ENCODE measurements around the gene RASSF8. TPM values are rescaled to one million over a fixed set of nuclear protein-coding genes. Genes with fewer than 3 reads are reported as not detected.
A peak's percentile ranks its signal among the peaks of the same experiment; 100 is the strongest.

The RASSF8 gene
- total RNA-seq, 2 experiments from 2014 or later: not detected

DNA sequence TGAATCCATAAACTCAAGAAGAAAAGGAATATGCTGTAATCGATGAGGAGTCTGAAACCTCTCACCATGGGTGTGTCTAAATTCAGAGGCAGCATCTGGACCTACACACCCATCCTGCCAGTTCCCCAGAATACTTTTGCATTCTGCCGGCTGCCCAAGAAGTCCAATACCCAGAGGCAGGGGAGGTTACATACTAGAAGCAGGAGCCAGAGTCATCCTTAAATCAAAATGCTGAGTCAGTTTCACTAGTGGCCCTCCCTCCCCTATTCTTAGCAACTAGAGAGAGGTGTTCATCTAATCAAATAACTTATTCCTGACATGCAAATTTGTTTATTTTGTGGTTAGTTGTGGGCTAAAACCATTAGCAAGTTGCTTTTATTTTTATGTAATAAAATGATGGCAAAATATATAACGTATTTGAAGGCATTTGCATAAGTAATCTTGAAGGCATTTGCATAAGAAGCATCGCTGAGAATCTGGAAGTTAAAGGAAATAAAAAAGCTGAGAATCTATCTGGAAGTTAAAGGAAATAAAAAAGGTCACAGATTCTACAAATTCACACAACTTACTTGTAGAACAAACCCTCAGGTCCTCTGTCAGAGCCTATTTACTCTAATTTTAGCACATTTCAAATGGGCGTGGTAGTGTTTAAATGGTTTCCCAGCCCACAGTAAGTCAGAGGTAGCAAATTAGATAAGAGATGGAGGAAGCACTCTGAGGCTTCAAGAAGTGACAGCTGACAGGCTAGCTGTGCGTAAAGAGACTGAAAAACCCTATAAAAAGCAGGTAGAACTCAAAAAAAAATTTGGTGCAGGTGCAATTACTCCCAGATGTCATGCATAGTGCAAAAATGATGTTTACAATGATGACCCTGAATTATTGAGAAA, 158.6 kb downstream of the RASSF8 start:
- ChIA-PET POLR2A (interaction anchor here (0.9 to 1.0 kb wide), 2 partner anchors 9 to 10 kb away, joined by 3 read pairs; no protein-coding TSS in a partner anchor), CTCF (ENCODE audit: unreplicated experiment) (no interaction called here)
- no peak overlapping the region for H3K4me3 ChIP-seq (ENCODE audit: low read depth, low read length, poor library complexity, severe bottlenecking)
- no peaks in the 10 kb centered on the region for H3K4me1 ChIP-seq (ENCODE audit: insufficient read depth, low read length, poor library complexity, severe bottlenecking)
- H4K20me1 ChIP-seq (ENCODE audit: insufficient read depth, low read length): no peaks in the 10 kb centered on the region
- no peaks in the 10 kb centered on the region for H3K9me2 ChIP-seq (ENCODE audit: insufficient read depth, low read length)
- no peak overlapping the region for H3K27ac ChIP-seq (ENCODE audit: low read depth, low read length, poor library complexity, severe bottlenecking)
- BruUV-seq (replicated peaks): no TSS peak
- TF ChIP-seq, protein P1, sequence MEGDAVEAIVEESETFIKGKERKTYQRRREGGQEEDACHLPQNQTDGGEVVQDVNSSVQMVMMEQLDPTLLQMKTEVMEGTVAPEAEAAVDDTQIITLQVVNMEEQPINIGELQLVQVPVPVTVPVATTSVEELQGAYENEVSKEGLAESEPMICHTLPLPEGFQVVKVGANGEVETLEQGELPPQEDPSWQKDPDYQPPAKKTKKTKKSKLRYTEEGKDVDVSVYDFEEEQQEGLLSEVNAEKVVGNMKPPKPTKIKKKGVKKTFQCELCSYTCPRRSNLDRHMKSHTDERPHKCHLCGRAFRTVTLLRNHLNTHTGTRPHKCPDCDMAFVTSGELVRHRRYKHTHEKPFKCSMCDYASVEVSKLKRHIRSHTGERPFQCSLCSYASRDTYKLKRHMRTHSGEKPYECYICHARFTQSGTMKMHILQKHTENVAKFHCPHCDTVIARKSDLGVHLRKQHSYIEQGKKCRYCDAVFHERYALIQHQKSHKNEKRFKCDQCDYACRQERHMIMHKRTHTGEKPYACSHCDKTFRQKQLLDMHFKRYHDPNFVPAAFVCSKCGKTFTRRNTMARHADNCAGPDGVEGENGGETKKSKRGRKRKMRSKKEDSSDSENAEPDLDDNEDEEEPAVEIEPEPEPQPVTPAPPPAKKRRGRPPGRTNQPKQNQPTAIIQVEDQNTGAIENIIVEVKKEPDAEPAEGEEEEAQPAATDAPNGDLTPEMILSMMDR (conservative IDR thresholded peaks at IDR 0.05; ENCODE audit: low read length): no peak
- no peak for TF ChIP-seq EZH2phosphoT487 (IDR thresholded peaks at IDR 0.05; ENCODE audit: borderline replicate concordance, low read depth, low read length)
- no peaks in the 10 kb centered on the region for H3K36me3 ChIP-seq (ENCODE audit: insufficient read depth, low read length)
- H3K79me2 ChIP-seq (ENCODE audit: insufficient read depth, low read depth, low read length): no peaks in the 10 kb centered on the region
- no peaks in the 10 kb centered on the region for H3K9me3 ChIP-seq (ENCODE audit: low read length)
- no peak overlapping the region for H2AFZ ChIP-seq (ENCODE audit: low read length)
- H3K4me2 ChIP-seq (ENCODE audit: low read length): no peak overlapping the region
- intact Hi-C loops (cut with micrococcal nuclease; ENCODE audit: unreplicated experiment): loop anchor here (10.0 kb wide), 1 partner anchor 408 kb away; no protein-coding TSS in a partner anchor
- DNase-seq (ENCODE audit: low spot score): no peak

DNA sequence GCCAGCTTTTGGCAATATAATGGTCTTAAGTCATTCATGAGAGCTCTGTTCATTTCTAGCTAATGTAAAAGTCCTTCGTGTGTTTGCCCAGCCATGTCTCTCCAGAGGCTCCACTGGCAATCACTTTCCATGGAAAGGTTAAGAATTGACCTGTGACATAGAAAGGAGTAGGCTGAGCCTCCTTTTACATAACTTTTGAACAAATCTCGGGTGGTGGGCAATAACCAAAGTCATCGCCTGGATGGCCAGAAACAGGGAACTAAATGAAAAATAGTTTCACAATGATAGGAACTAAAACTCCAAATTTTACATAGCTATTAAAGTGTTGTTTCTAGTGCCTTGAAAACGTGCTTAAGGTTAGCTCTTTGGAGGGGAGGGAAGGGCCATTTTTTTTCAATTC, 159.8 kb downstream of the RASSF8 start:
- no peaks in the 10 kb centered on the region for H3K9me2 ChIP-seq (ENCODE audit: insufficient read depth, low read length)
- H3K79me2 ChIP-seq (ENCODE audit: insufficient read depth, low read depth, low read length): no peaks in the 10 kb centered on the region
- TF ChIP-seq EZH2phosphoT487 (IDR thresholded peaks at IDR 0.05; ENCODE audit: borderline replicate concordance, low read depth, low read length): no peak
- intact Hi-C loops (cut with micrococcal nuclease; ENCODE audit: unreplicated experiment): loop anchor here (10.0 kb wide), 1 partner anchor 406 kb away; no protein-coding TSS in a partner anchor
- H3K27ac ChIP-seq (ENCODE audit: low read depth, low read length, poor library complexity, severe bottlenecking): no peak overlapping the region
- no peaks in the 10 kb centered on the region for H3K4me1 ChIP-seq (ENCODE audit: insufficient read depth, low read length, poor library complexity, severe bottlenecking)
- POLR2A ChIA-PET: interaction anchor here (0.6 to 1.1 kb wide), 2 partner anchors 19 to 160 kb away, joined by 3 to 4 read pairs; no protein-coding TSS in a partner anchor
- no TSS peak for BruUV-seq (replicated peaks)
- no peak overlapping the region for H2AFZ ChIP-seq (ENCODE audit: low read length)
- no peak for DNase-seq (ENCODE audit: low spot score)
- no peak overlapping the region for H3K4me2 ChIP-seq (ENCODE audit: low read length)
- CTCF ChIA-PET (ENCODE audit: unreplicated experiment): interaction anchor here (0.5 kb wide), 1 partner anchor 156 kb away, joined by 3 read pairs; no protein-coding TSS in a partner anchor
- H3K9me3 ChIP-seq (ENCODE audit: low read length): no peaks in the 10 kb centered on the region
- no peaks in the 10 kb centered on the region for H3K36me3 ChIP-seq (ENCODE audit: insufficient read depth, low read length)
- no peak overlapping the region for H3K4me3 ChIP-seq (ENCODE audit: low read depth, low read length, poor library complexity, severe bottlenecking)
- H4K20me1 ChIP-seq (ENCODE audit: insufficient read depth, low read length): no peaks in the 10 kb centered on the region

DNA sequence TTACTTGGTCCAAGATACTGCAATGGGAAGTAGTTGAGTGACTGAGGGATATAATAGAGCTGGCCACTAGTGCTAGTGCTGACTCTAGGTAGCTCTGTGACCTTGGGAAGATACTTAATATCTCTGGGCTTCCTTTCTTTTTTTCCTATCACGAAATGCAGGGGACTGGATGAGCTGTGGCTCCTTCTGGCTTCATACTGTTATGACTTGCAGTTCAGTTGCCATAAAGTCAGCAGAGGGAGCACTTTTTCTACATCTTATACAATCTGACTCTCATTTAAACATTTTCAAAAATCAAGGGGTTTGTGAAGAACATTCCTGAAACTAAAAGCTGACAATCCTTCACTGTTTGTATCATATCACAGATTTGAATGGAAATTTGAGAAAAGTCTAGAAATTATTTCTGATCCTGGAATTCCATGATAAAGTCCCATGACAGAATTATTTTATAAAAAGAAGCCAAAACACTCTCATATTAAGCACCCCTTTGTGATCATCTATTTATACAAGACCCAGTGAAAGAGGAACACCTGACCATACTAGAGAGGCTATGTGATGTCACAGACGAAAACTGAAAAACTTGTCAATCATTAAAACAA, 161.0 kb downstream of the RASSF8 start:
- no peaks in the 10 kb centered on the region for H3K36me3 ChIP-seq (ENCODE audit: insufficient read depth, low read length)
- H2AFZ ChIP-seq (ENCODE audit: low read length): no peak overlapping the region
- H3K4me2 ChIP-seq (ENCODE audit: low read length): no peak overlapping the region
- no peaks in the 10 kb centered on the region for H4K20me1 ChIP-seq (ENCODE audit: insufficient read depth, low read length)
- no peak overlapping the region for H3K4me3 ChIP-seq (ENCODE audit: low read depth, low read length, poor library complexity, severe bottlenecking)
- no peak for TF ChIP-seq EZH2phosphoT487 (IDR thresholded peaks at IDR 0.05; ENCODE audit: borderline replicate concordance, low read depth, low read length)
- TF ChIP-seq, protein P1 (conservative IDR thresholded peaks at IDR 0.05; ENCODE audit: low read length): peak; percentile 75
- H3K27ac ChIP-seq (ENCODE audit: low read depth, low read length, poor library complexity, severe bottlenecking): no peak overlapping the region
- no TSS peak for BruUV-seq (replicated peaks)
- H3K4me1 ChIP-seq (ENCODE audit: insufficient read depth, low read length, poor library complexity, severe bottlenecking): no peaks in the 10 kb centered on the region
- POLR2A ChIA-PET: interaction anchor here (0.5 to 0.7 kb wide), 3 partner anchors 74 to 474 kb away, joined by 3 read pairs; no protein-coding TSS in a partner anchor
- peak; percentile 36 for DNase-seq (ENCODE audit: low spot score)
- H3K9me3 ChIP-seq (ENCODE audit: low read length): no peaks in the 10 kb centered on the region
- no peaks in the 10 kb centered on the region for H3K79me2 ChIP-seq (ENCODE audit: insufficient read depth, low read depth, low read length)
- intact Hi-C loops (cut with micrococcal nuclease; ENCODE audit: unreplicated experiment): loop anchor here (10.0 kb wide), 1 partner anchor 405 kb away; no protein-coding TSS in a partner anchor
- H3K9me2 ChIP-seq (ENCODE audit: insufficient read depth, low read length): no peaks in the 10 kb centered on the region
- CTCF ChIA-PET (ENCODE audit: unreplicated experiment): no interaction called here

All from OCI-LY7 (cell line).